Ectodermal cell (in vitro differentiated cells): ENCODE measurements around the gene SNORC. TPM values are rescaled to one million over a fixed set of nuclear protein-coding genes. Genes with fewer than 3 reads are reported as not detected.

Source experiments
- H3K27ac ChIP-seq: 2 replicates; pipeline ENCODE4 v1.7.0; 2013; ENCODE audit warnings: mild to moderate bottlenecking, low read depth, low read length; ENCODE audit not compliant: insufficient read depth, poor library complexity, severe bottlenecking
- H3K27me3 ChIP-seq: 2 replicates; pipeline ENCODE4 v1.7.0; 2013; ENCODE audit warnings: mild to moderate bottlenecking, low read length; ENCODE audit not compliant: insufficient read depth, control insufficient read depth, poor library complexity, severe bottlenecking
- H3K36me3 ChIP-seq: one replicate; pipeline ENCODE4 v1.7.0; 2013; ENCODE audit warnings: low read length; ENCODE audit not compliant: control insufficient read depth, insufficient read depth
- H3K4me1 ChIP-seq: one replicate; pipeline ENCODE4 v1.7.0; 2013; ENCODE audit warnings: low read length; ENCODE audit not compliant: control insufficient read depth, insufficient read depth
- H3K4me3 ChIP-seq: 2 replicates; pipeline ENCODE4 v1.7.0; 2013; ENCODE audit warnings: low read depth, low read length, control low read depth; ENCODE audit not compliant: insufficient read depth
- H3K9me3 ChIP-seq: 2 replicates; pipeline ENCODE4 v1.7.0; 2013; ENCODE audit warnings: mild to moderate bottlenecking, low read length, moderate library complexity; ENCODE audit not compliant: control insufficient read depth
- WGBS, 2 experiments: methylation state at CpG; one replicate each; pipeline ENCODE4 v1.1.7; 2013; ENCODE audit warnings: missing lambda C conversion rate in 2 of 2; 5-methylcytosine and 5-hydroxymethylcytosine counted together
- polyA plus RNA-seq, 4 experiments: library from polyadenylated mRNA; stranded (reverse); fragments of 50-300 nt; gene quantifications; one replicate each; pipeline ENCODE4 v1.2.3, GENCODE V29; 2013

Gene SNORC
- 0.89 TPM for polyA plus RNA-seq (2013, experiment 1 of 4)
- polyA plus RNA-seq (2013, experiment 2 of 4) = 0.78 TPM
- 1.0 TPM for polyA plus RNA-seq (2013, experiment 3 of 4)
- polyA plus RNA-seq (2013, experiment 4 of 4) = 0.97 TPM

DNA sequence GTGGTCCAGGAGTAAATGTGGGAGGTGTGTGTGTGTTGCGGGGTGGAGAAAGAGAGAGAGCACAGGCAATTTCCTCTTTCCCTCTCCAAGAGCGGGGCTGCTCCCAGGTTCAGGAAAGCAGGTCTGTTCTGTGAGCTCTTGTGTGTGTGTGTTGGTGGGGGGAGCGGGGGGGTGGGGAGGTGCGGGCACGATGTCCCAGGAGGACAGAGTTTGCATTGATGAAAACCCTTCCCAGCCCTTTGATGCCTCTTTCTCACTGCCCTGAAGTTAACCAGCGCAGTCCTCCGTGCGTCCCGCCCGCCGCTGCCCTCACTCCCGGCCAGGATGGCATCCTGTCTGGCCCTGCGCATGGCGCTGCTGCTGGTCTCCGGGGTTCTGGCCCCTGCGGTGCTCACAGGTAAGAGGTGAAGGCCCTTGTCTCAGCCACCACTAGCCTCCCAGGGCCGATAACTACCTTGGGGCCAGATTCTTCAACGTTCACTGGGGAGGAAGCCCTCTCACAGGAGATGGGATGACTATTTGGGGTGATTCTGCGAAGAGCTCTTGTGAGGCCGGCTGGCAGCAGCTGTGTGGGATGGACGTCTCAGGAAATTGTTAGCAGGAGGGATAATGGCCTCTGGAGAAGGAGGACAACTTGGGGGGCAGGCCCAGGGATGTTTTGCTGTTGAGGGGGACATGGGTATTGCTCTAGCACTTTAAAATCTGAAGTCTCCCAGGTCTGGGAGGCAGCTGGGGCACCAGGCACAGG lies at the start of gene SNORC:
Gene SNORC, plus strand, starts transcription at position 247 of the 748 bp plus-strand sequence. Its CDS starts 78 bp downstream, at position 325.
- WGBS, 2 experiments = 91 to 94% methylated on average over 20 to 21 of the region's 21 CpGs
- Histone ChIP-seq H3K9me3 (no peaks in the 10 kb centered on the region), H3K27ac (no peak within 1 kb of the TSS), H3K27me3 (peaks cover 9% of the 10 kb centered on the region), H3K36me3 (no peaks in the 10 kb centered on the region), H3K4me1 (peaks cover 4% of the 10 kb centered on the region), H3K4me3 (no peak within 1 kb of the TSS)

DNA sequence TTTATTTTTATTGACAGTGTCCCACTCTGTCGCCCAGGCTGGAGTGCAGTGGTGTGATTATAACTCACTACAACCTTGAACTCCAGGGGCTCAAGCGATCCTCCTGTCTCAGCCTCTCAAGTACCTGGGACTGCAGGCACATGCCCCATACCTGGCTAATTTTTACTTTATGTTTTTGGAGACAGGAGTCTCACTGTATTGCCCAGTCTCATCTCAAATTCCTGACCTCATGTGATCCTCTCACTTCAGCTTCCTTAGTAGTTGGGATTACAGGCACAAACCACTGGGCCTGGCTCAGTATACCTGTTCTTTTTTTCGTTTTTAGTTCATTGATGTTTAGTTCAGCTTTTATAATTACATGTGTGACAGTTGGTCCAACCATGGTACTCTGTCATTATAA lies 40.1 kb upstream of the SNORC start:
- Histone ChIP-seq H3K9me3 (no peaks in the 10 kb centered on the region), H3K4me3 (no peak overlapping the region), H3K27ac (no peak overlapping the region), H3K36me3 (peaks cover 13% of the 10 kb centered on the region), H3K4me1 (no peaks in the 10 kb centered on the region), H3K27me3 (no peaks in the 10 kb centered on the region)
- 92 to 95% methylated on average over 2 to 3 of the region's 3 CpGs for WGBS, 2 experiments

DNA sequence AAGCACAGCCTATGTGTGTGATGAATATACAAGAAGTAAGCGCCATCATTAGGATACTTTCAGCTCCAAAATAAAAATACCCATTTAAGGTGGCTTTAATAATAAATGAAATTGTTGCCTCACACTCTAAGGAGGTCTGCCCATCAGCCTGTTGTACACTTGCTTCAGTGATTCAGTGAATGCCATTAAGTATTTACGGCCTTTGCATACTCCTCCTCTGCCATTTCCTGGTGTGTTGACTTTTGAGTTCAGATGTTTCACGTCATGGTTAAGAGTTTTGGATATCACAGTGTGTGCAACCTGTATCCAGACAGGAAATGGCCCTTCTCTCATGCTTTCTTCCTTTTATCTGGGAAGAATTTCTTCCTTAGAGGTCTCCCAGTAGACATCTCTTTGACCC lies 38.6 kb upstream of the SNORC start:
- Histone ChIP-seq H3K4me3 (no peak overlapping the region), H3K27me3 (no peaks in the 10 kb centered on the region), H3K27ac (no peak overlapping the region), H3K9me3 (no peaks in the 10 kb centered on the region), H3K4me1 (no peaks in the 10 kb centered on the region), H3K36me3 (peaks cover 16% of the 10 kb centered on the region)
- WGBS, 2 experiments = 94 to 95% methylated on average over 2 to 3 of the region's 3 CpGs

- Histone ChIP-seq H3K4me1 (no peaks in the 10 kb centered on the region), H3K4me3 (no peak overlapping the region), H3K9me3 (no peaks in the 10 kb centered on the region), H3K27ac (no peak overlapping the region), H3K27me3 (no peaks in the 10 kb centered on the region), H3K36me3 (peaks cover 22% of the 10 kb centered on the region)
- 90 to 100% methylated on average over 1 of the region's 1 CpG for WGBS, 2 experiments
Observed at GRCh38 chr2:232833830-232834229, 36.2 kb upstream of the SNORC start.

DNA sequence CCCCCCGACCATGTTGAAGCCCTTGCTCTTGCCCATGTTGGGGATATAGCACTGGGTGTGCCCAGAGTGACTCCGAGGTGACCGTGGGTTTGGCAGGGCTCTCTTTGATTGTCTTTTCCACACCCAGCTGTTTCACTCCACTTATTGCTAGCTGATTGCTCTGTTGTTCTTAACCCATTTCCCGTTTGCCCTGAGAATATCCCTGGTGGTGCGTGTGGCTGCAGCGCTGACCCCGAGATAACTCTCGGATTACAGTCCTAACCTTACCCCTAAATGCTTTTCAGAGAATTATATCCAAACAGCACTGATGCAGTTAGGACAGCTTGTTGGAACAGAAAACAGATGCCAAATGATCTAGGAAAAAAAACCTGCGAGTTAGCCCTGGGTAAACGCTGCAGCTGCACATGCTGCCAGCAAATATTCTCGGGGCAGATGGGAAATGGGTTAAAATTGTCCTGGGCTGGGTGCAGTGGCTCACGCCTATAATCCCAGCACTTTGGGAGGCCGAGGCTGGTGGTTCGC lies 34.3 kb upstream of the SNORC start:
- Histone ChIP-seq H3K36me3 (peaks cover 19% of the 10 kb centered on the region), H3K4me3 (no peak overlapping the region), H3K4me1 (no peaks in the 10 kb centered on the region), H3K27me3 (no peaks in the 10 kb centered on the region), H3K9me3 (no peaks in the 10 kb centered on the region), H3K27ac (no peak overlapping the region)
- WGBS, 2 experiments = 93 to 95% methylated on average over 14 of the region's 14 CpGs

GRCh38 chr2:232836934-232837333 lies 33.1 kb upstream of the SNORC start:
- Histone ChIP-seq H3K9me3 (no peaks in the 10 kb centered on the region), H3K4me1 (no peaks in the 10 kb centered on the region), H3K4me3 (no peak overlapping the region), H3K36me3 (peaks cover 22% of the 10 kb centered on the region), H3K27me3 (no peaks in the 10 kb centered on the region), H3K27ac (no peak overlapping the region)
- 94 to 95% methylated on average over 4 of the region's 4 CpGs for WGBS, 2 experiments

- Histone ChIP-seq H3K4me3 (no peak overlapping the region), H3K9me3 (no peaks in the 10 kb centered on the region), H3K4me1 (no peaks in the 10 kb centered on the region), H3K36me3 (peaks cover 18% of the 10 kb centered on the region), H3K27ac (no peak overlapping the region), H3K27me3 (no peaks in the 10 kb centered on the region)
- WGBS, 2 experiments = 94 to 96% methylated on average over 2 of the region's 2 CpGs
Observed at GRCh38 chr2:232838406-232838874, 31.6 kb upstream of the SNORC start.

- H3K9me3 ChIP-seq = no peaks in the 10 kb centered on the region
- H3K27ac ChIP-seq = no peak overlapping the region
- H3K36me3 ChIP-seq = peaks cover 26% of the 10 kb centered on the region
Observed at GRCh38 chr2:232839411-232840079, 30.5 kb upstream of the SNORC start.

DNA sequence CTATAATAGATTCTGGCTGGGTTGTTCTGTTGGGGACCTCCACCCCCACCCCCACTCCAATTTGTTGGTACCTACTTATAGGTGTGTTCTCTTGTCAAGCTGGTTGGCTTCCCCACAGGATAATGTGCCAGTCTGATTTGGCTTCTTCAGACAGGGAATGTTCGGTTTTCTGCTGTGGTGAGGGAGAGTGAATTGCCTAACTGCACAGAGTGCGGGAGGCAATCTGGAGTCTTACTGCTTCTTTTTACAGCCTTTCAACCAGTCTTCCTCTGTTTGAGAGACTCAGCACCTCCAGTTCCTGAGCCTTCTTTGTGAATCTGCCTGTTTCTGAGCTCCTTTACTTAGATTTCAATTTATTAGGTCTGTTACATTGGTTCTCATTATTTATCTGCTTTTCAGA lies 27.4 kb upstream of the SNORC start:
- no peak overlapping the region for H3K4me3 ChIP-seq
- 73 to 77% methylated on average over 2 of the region's 2 CpGs for WGBS, 2 experiments
- H3K9me3 ChIP-seq = no peaks in the 10 kb centered on the region
- peaks cover 34% of the 10 kb centered on the region for H3K36me3 ChIP-seq
- no peak overlapping the region for H3K27ac ChIP-seq
- H3K4me1 ChIP-seq = no peaks in the 10 kb centered on the region
- H3K27me3 ChIP-seq = no peaks in the 10 kb centered on the region

More at GRCh38 chr2:232839411-232840079, 30.5 kb upstream of the SNORC start:
- no peak overlapping the region for H3K4me3 ChIP-seq
- H3K4me1 ChIP-seq = no peaks in the 10 kb centered on the region
- WGBS, 2 experiments = 98% methylated on average over 9 of the region's 9 CpGs
- no peaks in the 10 kb centered on the region for H3K27me3 ChIP-seq

- Histone ChIP-seq H3K27ac (no peak overlapping the region), H3K36me3 (peaks cover 36% of the 10 kb centered on the region), H3K9me3 (no peaks in the 10 kb centered on the region), H3K4me3 (no peak overlapping the region), H3K27me3 (no peaks in the 10 kb centered on the region), H3K4me1 (no peaks in the 10 kb centered on the region)
- WGBS, 2 experiments = 96 to 97% methylated on average over 2 to 3 of the region's 3 CpGs
Observed at GRCh38 chr2:232843834-232844233, 26.2 kb upstream of the SNORC start.
